PC-9 (cell line): ENCODE results near the gene PIP4P1.

Experiments
- EZH2 ChIP-seq: fragments of 200-600 bp; sonication (generic); IDR thresholded peaks from 2 replicates; pipeline ENCODE4 v1.8.0; 2017; ENCODE audit warnings: antibody characterized with exemption, low read depth
- TF ChIP-seq, protein P1 (sequence below): fragments of 200-600 bp; sonication (generic); conservative IDR thresholded peaks from 2 replicates; pipeline ENCODE4 v1.6.1; 2017; ENCODE audit warnings: mixed run types, antibody characterized with exemption, mild to moderate bottlenecking, moderate library complexity

- TF ChIP-seq, protein P1, sequence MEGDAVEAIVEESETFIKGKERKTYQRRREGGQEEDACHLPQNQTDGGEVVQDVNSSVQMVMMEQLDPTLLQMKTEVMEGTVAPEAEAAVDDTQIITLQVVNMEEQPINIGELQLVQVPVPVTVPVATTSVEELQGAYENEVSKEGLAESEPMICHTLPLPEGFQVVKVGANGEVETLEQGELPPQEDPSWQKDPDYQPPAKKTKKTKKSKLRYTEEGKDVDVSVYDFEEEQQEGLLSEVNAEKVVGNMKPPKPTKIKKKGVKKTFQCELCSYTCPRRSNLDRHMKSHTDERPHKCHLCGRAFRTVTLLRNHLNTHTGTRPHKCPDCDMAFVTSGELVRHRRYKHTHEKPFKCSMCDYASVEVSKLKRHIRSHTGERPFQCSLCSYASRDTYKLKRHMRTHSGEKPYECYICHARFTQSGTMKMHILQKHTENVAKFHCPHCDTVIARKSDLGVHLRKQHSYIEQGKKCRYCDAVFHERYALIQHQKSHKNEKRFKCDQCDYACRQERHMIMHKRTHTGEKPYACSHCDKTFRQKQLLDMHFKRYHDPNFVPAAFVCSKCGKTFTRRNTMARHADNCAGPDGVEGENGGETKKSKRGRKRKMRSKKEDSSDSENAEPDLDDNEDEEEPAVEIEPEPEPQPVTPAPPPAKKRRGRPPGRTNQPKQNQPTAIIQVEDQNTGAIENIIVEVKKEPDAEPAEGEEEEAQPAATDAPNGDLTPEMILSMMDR = no peak
- no peak for TF ChIP-seq EZH2
Observed at GRCh38 chr14:20456971-20457370, 4.3 kb downstream of the PIP4P1 start.
